Activated CD4-positive, alpha-beta T cell treated with anti-CD3 and anti-CD28 coated beads for 4 hours (primary cell): Measurements from ENCODE around the gene PAQR4.

Experiments used
- DNase-seq, 2 donors: peaks; one replicate each; pipeline ENCODE4 v3.0.0-alpha.2; 2020

The PAQR4 gene

DNA sequence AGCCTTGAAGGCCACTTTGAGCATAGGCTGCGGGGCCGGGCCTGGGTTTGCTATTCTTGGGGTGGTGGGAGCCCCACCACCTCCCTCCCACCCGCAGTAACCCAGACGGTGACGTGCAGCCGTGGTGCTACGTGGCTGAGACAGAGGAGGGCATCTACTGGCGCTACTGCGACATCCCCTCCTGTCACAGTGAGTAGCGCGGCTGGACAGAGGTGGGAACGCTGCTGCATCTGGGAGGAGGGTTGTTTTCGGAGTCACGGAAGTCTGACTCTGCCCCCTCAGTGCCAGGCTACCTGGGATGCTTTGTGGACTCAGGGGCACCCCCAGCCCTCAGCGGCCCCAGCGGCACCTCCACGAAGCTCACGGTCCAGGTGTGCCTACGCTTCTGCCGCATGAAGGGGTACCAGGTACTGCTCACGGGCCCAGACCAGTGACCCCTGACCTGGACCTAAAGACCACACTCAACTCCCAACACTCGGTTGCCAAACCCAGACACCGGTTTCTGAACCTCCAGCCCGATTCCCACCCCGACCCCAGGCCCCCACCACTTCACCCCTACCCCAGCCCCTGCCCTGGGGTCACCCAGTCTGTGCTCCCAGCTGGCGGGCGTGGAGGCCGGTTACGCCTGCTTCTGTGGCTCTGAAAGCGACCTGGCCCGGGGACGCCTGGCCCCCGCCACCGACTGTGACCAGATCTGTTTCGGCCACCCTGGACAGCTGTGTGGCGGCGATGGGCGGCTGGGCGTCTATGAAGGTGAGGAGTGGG, 2.9 kb upstream of the PAQR4 start:
- no peak for DNase-seq

DNA sequence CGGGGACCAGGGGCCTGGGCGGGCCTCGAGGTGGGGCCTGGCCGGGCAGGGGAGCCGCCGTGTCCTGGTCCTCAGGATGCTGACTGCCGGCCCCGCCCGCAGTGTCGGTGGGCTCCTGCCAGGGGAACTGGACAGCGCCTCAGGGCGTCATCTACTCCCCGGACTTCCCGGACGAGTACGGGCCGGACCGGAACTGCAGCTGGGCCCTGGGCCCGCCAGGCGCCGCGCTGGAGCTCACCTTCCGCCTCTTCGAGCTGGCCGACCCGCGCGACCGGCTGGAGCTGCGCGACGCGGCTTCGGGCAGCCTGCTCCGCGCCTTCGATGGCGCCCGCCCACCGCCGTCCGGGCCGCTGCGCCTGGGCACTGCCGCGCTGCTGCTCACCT, 2.3 kb upstream of the PAQR4 start:
- no peak for DNase-seq

DNA sequence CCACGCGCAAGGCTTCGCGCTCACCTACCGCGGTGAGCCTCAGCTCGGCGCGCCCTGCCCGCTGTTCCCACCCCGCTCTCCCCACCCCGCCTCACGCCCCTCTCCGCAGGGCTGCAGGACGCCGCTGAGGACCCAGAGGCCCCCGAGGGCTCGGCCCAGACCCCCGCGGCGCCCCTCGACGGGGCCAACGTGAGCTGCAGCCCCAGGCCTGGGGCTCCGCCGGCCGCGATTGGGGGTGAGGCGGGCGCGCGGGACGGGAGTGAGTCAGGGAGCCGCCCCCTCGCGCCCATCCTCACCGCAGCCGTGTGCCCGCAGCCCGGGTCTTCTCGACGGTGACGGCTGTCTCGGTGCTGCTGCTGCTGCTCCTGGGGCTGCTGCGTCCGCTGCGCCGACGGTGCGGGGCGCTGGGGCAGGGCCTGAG, 1.9 kb upstream of the PAQR4 start:
- no peak for DNase-seq

DNA sequence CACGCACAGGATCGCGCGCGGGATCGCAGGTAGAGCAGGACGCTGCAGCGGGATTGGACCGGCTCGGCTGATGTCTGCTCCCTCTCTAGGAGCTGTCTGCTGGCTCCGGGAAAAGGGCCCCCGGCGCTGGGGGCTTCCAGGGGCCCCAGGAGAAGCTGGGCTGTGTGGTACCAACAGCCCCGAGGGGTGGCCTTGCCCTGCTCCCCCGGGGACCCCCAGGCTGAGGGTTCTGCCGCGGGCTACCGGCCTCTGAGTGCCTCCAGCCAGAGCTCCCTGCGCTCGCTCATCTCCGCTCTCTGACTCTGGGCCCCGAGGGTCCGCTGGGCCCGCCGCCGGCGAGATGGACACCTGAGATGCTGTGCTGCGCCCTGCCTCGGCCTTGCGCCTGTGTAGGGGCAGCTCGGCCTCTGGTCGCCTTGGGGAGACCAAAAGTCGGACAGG, 1.4 kb upstream of the PAQR4 start:
- DNase-seq = no peak

DNA sequence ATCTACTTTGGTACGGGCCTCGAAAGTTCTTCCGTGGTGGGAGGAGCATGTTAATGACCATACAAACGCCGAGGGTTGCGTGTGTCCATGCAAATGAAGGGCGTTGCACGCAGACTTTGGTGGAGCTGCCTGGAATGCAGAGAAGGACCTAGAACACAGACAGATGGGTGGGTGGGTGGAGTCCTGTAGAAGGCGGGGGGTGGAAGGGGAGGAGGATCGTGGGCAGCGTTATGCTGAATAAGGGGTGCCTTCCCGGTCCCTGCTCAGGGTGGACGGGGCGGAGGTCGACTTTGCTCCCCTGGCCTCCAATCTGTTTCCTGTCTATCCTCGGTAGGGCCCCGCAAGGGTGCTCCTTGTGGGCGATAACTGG, 795 bp upstream of the PAQR4 start:
- no peak for DNase-seq

- peak; percentile 58 to 73 for DNase-seq
Measured at GRCh38 chr16:2969545-2970521, 685 bp downstream of the PAQR4 start.

DNA sequence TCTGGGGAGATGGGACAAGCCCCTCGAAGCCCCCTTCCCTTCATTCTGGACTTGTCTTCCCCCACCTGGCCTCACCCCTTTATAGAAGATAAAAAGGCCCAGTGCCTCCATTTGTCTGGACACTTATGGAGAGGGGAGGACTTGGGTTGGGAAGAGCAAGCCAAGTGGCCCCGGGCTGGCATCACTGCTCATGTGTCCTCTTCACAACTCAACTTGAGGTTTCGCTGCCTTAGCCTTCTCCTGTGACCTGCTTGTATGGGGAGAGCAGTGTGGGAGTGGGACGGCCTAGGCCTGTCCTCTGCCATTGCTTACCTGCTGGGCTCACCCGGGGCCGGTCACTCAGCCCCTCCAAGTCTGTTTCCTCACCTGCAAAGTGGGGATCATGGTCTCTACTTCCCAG, 1.4 kb downstream of the PAQR4 start:
- no peak for DNase-seq

DNA sequence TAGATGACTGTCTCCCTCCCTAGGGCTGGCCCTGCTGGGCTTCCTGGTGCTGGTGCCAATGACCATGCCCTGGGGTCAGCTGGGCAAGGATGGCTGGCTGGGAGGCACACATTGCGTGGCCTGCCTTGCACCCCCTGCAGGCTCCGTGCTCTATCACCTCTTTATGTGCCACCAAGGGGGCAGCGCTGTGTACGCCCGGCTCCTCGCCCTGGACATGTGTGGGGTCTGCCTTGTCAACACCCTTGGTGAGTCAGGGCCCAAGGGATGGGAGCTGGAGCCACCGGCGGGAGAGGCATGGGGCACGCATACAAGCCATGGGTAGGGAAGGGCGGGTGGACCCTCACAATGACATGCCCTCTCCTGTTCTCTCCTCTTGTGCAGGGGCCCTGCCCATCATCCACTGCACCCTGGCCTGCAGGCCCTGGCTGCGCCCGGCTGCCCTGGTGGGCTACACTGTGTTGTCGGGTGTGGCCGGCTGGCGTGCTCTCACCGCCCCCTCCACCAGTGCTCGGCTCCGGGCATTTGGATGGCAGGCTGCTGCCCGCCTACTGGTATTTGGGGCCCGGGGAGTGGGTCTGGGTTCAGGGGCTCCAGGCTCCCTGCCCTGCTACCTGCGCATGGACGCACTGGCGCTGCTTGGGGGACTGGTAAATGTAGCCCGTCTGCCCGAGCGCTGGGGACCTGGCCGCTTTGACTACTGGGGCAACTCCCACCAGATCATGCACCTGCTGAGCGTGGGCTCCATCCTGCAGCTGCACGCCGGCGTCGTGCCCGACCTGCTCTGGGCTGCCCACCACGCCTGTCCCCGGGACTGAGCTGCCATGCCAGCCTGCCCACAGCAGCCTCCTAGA, 2.2 kb downstream of the PAQR4 start:
- DNase-seq = no peak

DNA sequence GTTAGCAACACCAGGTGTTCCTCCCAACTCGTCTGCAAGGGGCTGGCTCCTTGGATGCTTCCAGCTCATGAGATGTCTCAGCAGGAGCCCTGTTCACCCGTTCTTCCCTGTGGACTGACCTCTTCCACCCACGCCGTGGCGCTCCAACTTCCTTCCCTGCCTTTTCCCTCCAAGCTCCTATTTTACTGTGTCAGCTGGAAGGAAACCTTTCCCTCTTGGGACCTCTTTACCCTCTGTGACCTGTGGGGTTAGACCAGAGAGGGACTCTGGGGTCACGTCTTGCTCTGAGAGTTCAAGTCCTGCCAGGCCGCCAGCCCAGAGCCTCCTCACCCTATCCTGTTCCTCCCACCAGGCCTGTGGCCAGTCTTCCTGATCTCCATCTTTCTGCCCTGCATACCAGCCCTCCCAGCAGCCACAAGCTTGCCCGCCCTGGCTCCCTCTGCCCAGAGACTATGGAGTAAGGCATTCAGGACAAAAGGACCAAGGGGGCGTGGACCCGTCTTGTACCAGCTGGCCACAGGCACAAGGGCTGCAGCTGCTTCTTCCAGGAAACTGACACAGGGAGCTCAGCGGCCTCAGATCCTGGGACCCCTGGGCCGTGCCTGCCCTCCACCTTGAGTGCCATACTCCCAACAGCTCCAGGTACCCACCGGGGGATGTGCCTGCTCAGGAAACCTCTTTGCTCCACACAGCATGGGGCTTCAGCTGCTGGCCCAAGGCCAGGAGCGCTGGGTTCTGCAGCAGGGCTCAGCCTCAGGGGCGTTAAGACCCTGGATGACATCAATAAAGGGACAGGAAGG, 3.0 kb downstream of the PAQR4 start:
- DNase-seq = no peak

- no peak for DNase-seq
Measured at GRCh38 chr16:2973093-2973492, 3.9 kb downstream of the PAQR4 start.

DNA sequence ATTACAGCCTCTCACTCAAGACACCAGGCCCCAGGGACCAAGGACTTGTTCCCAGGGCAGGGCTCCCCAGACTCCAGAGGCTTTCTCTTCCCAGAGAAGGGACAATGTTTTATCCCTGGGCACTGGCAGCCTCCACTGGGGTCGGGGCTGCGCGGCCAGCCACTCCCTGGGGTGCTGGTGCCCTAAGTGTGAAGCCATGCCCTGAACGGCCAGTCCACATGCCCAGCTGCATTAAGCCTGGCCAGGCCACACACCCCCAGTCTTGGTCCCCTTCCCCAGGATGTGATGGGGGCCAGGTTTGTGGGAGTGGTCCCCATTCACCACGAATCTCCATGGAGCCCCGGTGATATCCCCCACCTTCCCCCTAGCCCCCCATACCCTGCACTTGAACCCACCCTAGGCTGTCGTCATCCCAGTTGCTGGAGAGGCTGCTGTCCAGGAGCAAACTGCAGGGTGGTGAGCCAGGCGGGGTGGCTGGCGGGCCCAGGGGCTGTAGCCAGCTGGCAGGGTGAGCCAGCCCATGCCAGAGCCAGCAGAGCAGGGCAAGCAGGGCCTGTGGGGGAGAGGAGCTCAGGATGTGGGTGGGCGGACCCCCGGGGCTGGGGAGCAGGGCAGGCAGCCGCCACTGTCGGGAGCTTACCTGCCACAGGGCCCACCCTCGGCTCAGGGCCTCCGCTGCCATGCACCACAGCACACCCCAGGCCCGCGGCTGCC, 4.6 kb downstream of the PAQR4 start:
- no peak for DNase-seq

DNA sequence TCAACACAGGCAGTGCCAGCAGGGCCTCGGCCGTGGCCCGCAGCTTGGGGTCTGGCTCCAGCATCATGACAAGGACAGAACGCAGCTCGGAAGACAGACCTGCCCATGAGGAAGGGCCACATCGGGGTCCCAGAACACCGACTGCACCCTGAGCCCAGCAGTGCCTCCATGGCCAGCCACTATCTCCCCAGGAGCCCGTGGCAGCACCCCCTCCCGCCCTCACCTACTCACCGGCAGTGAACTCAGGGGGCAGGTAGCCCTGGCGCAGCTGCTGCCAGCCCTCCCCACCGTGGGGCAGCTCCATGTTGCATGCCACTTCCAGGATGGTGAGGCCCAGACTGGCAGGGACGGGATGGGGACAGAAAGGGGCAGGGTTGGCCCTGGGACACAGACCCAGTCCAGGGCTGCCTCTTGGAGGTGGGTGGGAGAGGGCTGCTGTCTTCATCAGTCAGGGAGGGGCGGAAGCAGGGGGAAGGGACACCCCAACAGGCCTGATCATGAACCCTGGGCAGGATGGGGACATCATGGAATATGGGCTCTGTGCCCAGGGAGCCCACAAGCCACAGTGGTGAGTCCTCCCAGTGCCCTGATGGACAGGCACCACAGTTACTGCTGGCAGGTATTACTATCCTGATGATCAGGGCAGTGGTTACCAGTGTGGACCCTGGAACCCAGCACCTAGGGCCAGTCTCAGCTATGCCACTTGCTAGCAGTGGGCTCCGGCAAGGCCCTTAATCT, 5.3 kb downstream of the PAQR4 start:
- no peak for DNase-seq

DNA sequence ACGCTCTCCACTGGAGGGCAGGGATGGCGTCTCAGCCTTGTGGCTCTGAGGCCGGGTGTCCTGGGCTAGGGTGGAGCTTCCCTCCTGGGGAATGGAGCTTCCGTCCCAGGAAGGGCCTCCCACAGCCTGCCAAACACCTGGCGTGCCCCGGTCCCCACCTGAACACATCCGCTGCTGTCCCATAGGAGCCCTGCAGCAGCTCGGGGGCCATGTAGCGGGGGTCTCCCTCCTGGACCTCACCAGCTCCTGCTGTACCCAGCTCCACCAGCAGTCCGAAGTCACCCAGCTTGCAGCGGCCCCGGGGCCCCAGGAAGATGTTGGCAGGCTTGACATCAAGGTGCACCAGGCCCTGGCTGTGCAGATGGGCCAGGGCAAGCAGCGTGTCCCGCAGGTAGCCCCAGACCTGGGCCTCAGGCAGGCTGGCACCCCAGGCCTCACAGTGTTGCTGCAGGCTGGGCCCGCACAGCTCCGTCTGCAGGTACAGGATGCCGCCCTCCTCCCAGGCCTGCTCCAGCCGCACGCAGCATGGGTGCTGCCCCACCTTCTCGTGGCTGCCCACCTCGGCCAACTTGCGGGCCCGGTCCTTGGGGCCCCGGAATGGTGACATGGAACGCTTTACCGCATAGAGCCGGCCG, 6.1 kb downstream of the PAQR4 start:
- DNase-seq = no peak

DNA sequence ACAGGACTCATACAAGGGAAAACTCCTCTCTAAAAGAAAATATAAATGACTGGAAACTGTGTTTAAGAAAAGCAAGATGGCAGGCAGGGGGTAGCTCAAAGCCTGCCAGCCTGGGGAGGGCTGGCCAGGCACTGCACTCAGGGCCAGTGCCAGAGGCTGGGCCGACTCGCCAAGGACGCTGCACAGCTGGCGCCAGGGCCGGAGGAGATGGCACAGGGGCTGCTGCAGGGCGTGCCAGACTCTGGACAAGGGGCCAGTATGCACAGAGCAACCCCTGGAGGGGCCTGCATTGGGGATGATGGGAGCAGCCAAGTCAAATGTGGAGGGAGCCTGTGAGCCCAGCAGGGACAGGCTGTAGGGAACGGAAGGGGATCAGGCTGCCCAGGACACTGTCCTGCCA, 7.1 kb downstream of the PAQR4 start:
- no peak for DNase-seq

GRCh38 chr16:2976673-2977072, 7.5 kb downstream of the PAQR4 start:
- DNase-seq = no peak

DNA sequence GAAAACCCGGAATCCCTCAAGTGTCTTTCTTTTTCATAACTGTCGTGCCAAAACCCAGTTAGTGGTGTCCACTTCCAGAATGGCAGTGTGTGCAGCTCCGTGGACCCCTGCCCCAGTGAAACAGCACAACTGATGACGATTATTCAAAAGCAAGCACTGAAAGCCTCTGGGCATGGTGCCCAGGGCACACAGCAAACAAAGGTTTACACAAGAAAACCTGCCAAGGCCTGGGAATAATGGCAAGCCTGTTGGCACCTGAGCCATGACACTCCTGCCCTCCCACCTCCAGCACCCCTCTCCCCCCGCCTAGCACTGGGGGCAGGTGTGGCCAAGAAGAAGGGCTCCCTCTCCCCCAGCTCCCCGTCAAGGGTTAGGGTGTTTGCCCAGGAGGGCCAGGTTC, 8.3 kb downstream of the PAQR4 start:
- no peak for DNase-seq

GRCh38 chr16:2979669-2980226, 10.6 kb downstream of the PAQR4 start:
- DNase-seq = no peak

- DNase-seq = peak; percentile 93 to 94
Measured at GRCh38 chr16:2980227-2981176, 11.4 kb downstream of the PAQR4 start, which contains the start of gene PKMYT1. PKMYT1 (minus strand) TSS chr16:2980446; CDS start chr16:2979657, 789 bp downstream.
